ENCODE results near the gene BRSK2. TPM values are rescaled to one million over a fixed set of nuclear protein-coding genes. Genes with fewer than 3 reads are reported as not detected.
"Not testable (repeated sequence)": the region's sequence is repeated elsewhere in the genome, so short reads cannot be mapped to it uniquely, and the experiment has no call there.

BRSK2 gene
- total and polyA plus RNA-seq, 9 of the 15 experiments (the other 6 are each of a cell fraction or from before 2014, with no cell fraction given), result 0.06 to 0.52 (median 0.18) TPM; not detected in 5

DNA sequence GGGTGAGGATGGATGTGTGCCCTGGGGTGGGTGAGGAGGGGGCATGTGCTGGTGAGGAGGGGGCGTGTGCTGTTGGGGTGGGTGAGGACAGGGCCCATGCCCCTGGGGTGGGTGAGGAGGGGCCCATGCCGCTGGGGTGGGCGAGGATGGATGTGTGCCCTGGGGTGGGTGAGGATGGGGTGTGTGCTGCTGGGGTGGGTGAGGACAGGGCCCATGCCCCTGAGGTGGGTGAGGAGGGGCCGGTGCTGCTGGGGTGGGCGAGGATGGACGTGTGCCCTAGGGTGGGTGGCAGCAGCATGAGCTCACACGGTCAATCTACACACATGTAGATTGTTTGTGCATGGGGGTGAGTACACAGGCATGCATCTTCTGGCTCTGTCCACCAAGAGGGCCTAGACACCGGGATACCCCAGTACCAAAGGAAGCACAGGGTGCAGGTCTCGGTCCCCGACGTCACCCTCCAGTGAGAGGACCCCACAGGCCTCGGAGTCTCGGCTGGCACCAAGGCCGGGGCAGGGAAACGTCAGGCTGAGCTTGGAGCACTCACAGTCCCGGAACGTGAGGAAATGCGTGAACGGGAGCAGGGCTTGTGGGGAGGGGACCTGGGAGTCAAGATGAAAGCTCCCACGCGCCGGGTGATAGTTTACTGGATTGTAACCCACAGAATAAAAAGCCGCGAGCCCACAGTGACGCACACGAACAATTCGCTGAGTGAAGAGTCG, 42.9 kb upstream of the BRSK2 start:
- no TSS peak for BruUV-seq (replicated peaks)
- no peak for TF ChIP-seq PCBP2 (IDR thresholded peaks at IDR 0.05; ENCODE audit: low read depth, low read length, poor library complexity, severe bottlenecking)
- TF ChIP-seq SIX5 (IDR thresholded peaks at IDR 0.05; ENCODE audit: borderline replicate concordance in 1 of 2, insufficient read depth in 1 of 2, low read depth in 1 of 2, low read length in 2 of 2), result no peak
- no peak overlapping the region for H2AFZ ChIP-seq (ENCODE audit: low read depth, low read length)
- H3K79me2 ChIP-seq (ENCODE audit: control insufficient read depth, insufficient read depth, low read length), result no peaks in the 10 kb centered on the region
- peaks cover 0 to 19% of the 10 kb centered on the region in 2 experiments; a peak in 2 of 5 replicates for H3K4me1 ChIP-seq (replicated peaks in 1 of 2; ENCODE audit: control insufficient read depth in 2 of 2, insufficient read depth in 2 of 2, low read length in 2 of 2)
- 4% methylated on average over 22 of the region's 28 CpGs for WGBS (ENCODE audit: insufficient coverage, low coverage, missing lambda C conversion rate)
- H3K9me1 ChIP-seq (ENCODE audit: control insufficient read depth, insufficient read depth, low read length), result no peaks in the 10 kb centered on the region
- no peak for ATAC-seq
- ChIA-PET CTCF (ENCODE audit: low intra/inter-chr PET ratio) (no interaction called here), POLR2A (no interaction called here)
- peaks cover 32 to 71% of the 10 kb centered on the region in 2 experiments for H3K27me3 ChIP-seq (ENCODE audit: control insufficient read depth in 2 of 2, insufficient read depth in 2 of 2, low read length in 2 of 2)
- intact Hi-C loops (cut with micrococcal nuclease), result no loop called here
- FAIRE-seq, result no peak
- DNase-seq (ENCODE audit: extremely low read depth in 1 of 4, low spot score in 3 of 4), result no peak
- no peak overlapping the region for H3K9ac ChIP-seq (ENCODE audit: insufficient read depth in 1 of 2, low read depth in 2 of 2, low read length in 2 of 2)
- no peaks in the 10 kb centered on the region for H3K36me3 ChIP-seq (ENCODE audit: control insufficient read depth, insufficient read depth, low read length)
- H4K20me1 ChIP-seq (replicated peaks; ENCODE audit: control insufficient read depth, insufficient read depth, low read length), result peaks cover 5% of the 10 kb centered on the region; the same call in 1 of the 2 replicates
- H3K4me2 ChIP-seq (ENCODE audit: insufficient read depth, low read length), result no peak overlapping the region
- H3K4me3 ChIP-seq, result no peak overlapping the region
- H3K9me3 ChIP-seq (replicated peaks; ENCODE audit: control insufficient read depth, insufficient read depth, low read depth, low read length), result no peaks in the 10 kb centered on the region
- no peak overlapping the region for H3K27ac ChIP-seq (ENCODE audit: extremely low read depth, low read depth, low read length)
- in situ Hi-C loops (cut with MboI), result no loop called here

DNA sequence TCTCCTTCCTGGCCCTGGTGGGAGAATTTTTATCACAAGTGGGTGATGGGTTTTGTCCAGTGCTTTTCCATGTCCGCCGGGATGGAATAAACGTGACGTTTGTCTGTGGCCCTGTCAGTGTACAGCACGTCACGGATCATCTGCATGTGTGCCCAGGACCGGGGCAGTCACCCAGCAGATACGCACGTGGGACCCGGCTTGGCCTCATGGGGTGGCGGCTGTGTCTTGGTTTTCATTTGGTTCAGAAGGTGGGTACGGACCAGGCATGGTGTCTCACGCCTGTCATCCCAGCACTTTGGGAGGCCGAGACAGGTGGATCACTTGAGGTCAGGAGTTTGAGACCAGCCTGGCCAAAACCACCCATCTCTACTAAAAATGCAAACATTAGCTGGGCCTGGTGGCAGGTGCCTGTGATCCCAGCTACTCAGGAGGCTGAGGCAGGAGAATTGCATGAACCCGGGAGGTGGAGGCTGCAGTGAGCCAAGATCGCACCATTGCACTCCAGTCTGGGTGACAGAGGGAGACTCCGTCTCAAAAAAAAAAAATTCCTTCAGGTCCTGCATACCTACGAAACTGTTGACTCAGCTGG, 42.2 kb upstream of the BRSK2 start:
- H2AFZ ChIP-seq (ENCODE audit: low read depth, low read length); BruUV-seq (replicated peaks); POLR2A ChIA-PET; in situ Hi-C loops (cut with MboI); H3K79me2 ChIP-seq (ENCODE audit: control insufficient read depth, insufficient read depth, low read length); H3K27ac ChIP-seq (ENCODE audit: extremely low read depth, low read depth, low read length); H3K4me3 ChIP-seq; H3K36me3 ChIP-seq (ENCODE audit: control insufficient read depth, insufficient read depth, low read length); FAIRE-seq; H3K4me2 ChIP-seq (ENCODE audit: insufficient read depth, low read length); ATAC-seq; H3K9me1 ChIP-seq (ENCODE audit: control insufficient read depth, insufficient read depth, low read length); DNase-seq (ENCODE audit: extremely low read depth in 1 of 4, low spot score in 3 of 4); H3K9me3 ChIP-seq (replicated peaks; ENCODE audit: control insufficient read depth, insufficient read depth, low read depth, low read length); CTCF ChIA-PET (ENCODE audit: low intra/inter-chr PET ratio); intact Hi-C loops (cut with micrococcal nuclease); H3K9ac ChIP-seq (ENCODE audit: insufficient read depth in 1 of 2, low read depth in 2 of 2, low read length in 2 of 2); H4K20me1 ChIP-seq (replicated peaks; ENCODE audit: control insufficient read depth, insufficient read depth, low read length): not testable (repeated sequence)
- WGBS (ENCODE audit: insufficient coverage, low coverage, missing lambda C conversion rate), result 4% methylated on average over 15 of the region's 18 CpGs
- peak; percentile 14; the same call in 1 of the 2 replicates for TF ChIP-seq C11orf30 (IDR thresholded peaks at IDR 0.05; ENCODE audit: low read depth)
- TF ChIP-seq ZNF316 (IDR thresholded peaks at IDR 0.05), result peak; percentile 37; the same call in 1 of the 2 replicates
- Histone ChIP-seq H3K27me3 (ENCODE audit: control insufficient read depth in 2 of 2, insufficient read depth in 2 of 2, low read length in 2 of 2) (peaks cover 32 to 71% of the 10 kb centered on the region in 2 experiments; a peak in 4 of 5 replicates), H3K4me1 (replicated peaks in 1 of 2; ENCODE audit: control insufficient read depth in 2 of 2, insufficient read depth in 2 of 2, low read length in 2 of 2) (peaks cover 0 to 19% of the 10 kb centered on the region in 2 experiments; a peak in 2 of 5 replicates)

Data from K562 (cell line).